Measurements from ENCODE around the gene DLX3. TPM values are rescaled to one million over a fixed set of nuclear protein-coding genes. Genes with fewer than 3 reads are reported as not detected.

The DLX3 gene
- polyA plus RNA-seq, 2 of the 4 experiments (the other 2 are of a cell fraction) = 0.17 TPM; not detected in 1

GRCh38 chr17:49992191-49992932, 2.7 kb downstream of the DLX3 start:
- peaks cover 28% of the 10 kb centered on the region for H3K4me1 ChIP-seq
- H3K4me2 ChIP-seq = no peak overlapping the region
- ATAC-seq (no peak), DNase-seq (ENCODE audit: low read depth in 1 of 2, low spot score in 1 of 2) (no peak), FAIRE-seq (no peak)
- POLR2A ChIA-PET = interaction anchor here (0.6 kb wide), 1 partner anchor 15 kb away, joined by 3 read pairs; no protein-coding TSS in a partner anchor
- TF ChIP-seq REST (IDR thresholded peaks at IDR 0.05) (no peak), HEYL (CRISPR knock-in tag; IDR thresholded peaks at IDR 0.05) (no peak), MAZ (IDR thresholded peaks at IDR 0.05; ENCODE audit: borderline replicate concordance, low read depth, low read length) (no peak), ZSCAN20 (CRISPR knock-in tag; IDR thresholded peaks at IDR 0.05) (no peak), E2F6 (IDR thresholded peaks at IDR 0.05; ENCODE audit: borderline replicate concordance, low read depth) (no peak), EP300 (IDR thresholded peaks at IDR 0.05) (no peak), MAFK (IDR thresholded peaks at IDR 0.05; ENCODE audit: partially characterized antibody) (no peak), HES2 (IDR thresholded peaks at IDR 0.05) (no peak), TP53 (CRISPR knock-in tag; IDR thresholded peaks at IDR 0.05) (no peak), GATA3 (IDR thresholded peaks at IDR 0.05; ENCODE audit: borderline replicate concordance) (no peak), NFE2L2 (conservative IDR thresholded peaks at IDR 0.05; ENCODE audit: low read length) (no peak), CHD2 (IDR thresholded peaks at IDR 0.05; ENCODE audit: low read length, partially characterized antibody) (no peak), CTCF (IDR thresholded peaks at IDR 0.05) (no peak), CBX8 (IDR thresholded peaks at IDR 0.05) (no peak), FOSB (CRISPR knock-in tag; IDR thresholded peaks at IDR 0.05) (no peak), KDM1A (IDR thresholded peaks at IDR 0.05; ENCODE audit: low read depth) (no peak), CEBPB (IDR thresholded peaks at IDR 0.05) (no peak)
- H3K27ac ChIP-seq = no peak overlapping the region
- 71% methylated on average over 9 of the region's 13 CpGs for WGBS (ENCODE audit: missing lambda C conversion rate)
- H3K9me3 ChIP-seq = no peaks in the 10 kb centered on the region
- H3K4me3 ChIP-seq = no peak overlapping the region
- CTCF ChIA-PET = interaction anchor here (0.6 to 82.2 kb wide), 4 partner anchors 11 to 564 kb away, joined by 3 to 2613 read pairs (median 984); partner anchors contain the start of gene TAC4

GRCh38 chr17:49991409-49991808, 3.6 kb downstream of the DLX3 start:
- Histone ChIP-seq H3K4me1 (peaks cover 24% of the 10 kb centered on the region), H3K4me3 (no peak overlapping the region), H3K9me3 (no peaks in the 10 kb centered on the region), H3K27ac (no peak overlapping the region), H3K4me2 (no peak overlapping the region)
- ATAC-seq = no peak
- ChIA-PET CTCF (interaction anchor here (0.6 to 82.2 kb wide), 4 partner anchors 10 to 563 kb away, joined by 3 to 2613 read pairs (median 984); partner anchors contain the start of gene TAC4), POLR2A (no interaction called here)
- FAIRE-seq = no peak
- 69% methylated on average over 13 of the region's 14 CpGs for WGBS (ENCODE audit: missing lambda C conversion rate)
- no peak for DNase-seq (ENCODE audit: low read depth in 1 of 2, low spot score in 1 of 2)
- no peak for TF ChIP-seq NFE2L2 (conservative IDR thresholded peaks at IDR 0.05; ENCODE audit: low read length)
- TF ChIP-seq HOXA7 (CRISPR knock-in tag; IDR thresholded peaks at IDR 0.05) = no peak
- TF ChIP-seq FOSB (CRISPR knock-in tag; IDR thresholded peaks at IDR 0.05) = no peak
- TF ChIP-seq EHMT2 (IDR thresholded peaks at IDR 0.05; ENCODE audit: low read depth) = no peak
- TF ChIP-seq TFCP2L1 (CRISPR knock-in tag; IDR thresholded peaks at IDR 0.05) = no peak
- TF ChIP-seq FOSL2 (IDR thresholded peaks at IDR 0.05) = no peak
- TF ChIP-seq FOSL2 (CRISPR knock-in tag; IDR thresholded peaks at IDR 0.05) = no peak
- no peak for TF ChIP-seq MYC (IDR thresholded peaks at IDR 0.05; ENCODE audit: borderline replicate concordance, low read length)
- no peak for TF ChIP-seq MAX (IDR thresholded peaks at IDR 0.05)
- no peak for TF ChIP-seq RNF2 (IDR thresholded peaks at IDR 0.05; ENCODE audit: borderline replicate concordance, low read depth)
- no peak for TF ChIP-seq CBX2 (IDR thresholded peaks at IDR 0.05; ENCODE audit: borderline replicate concordance, low read depth)
- TF ChIP-seq HOXB13 (CRISPR knock-in tag; IDR thresholded peaks at IDR 0.05; ENCODE audit: low read depth) = no peak
- TF ChIP-seq CHD4 (IDR thresholded peaks at IDR 0.05; ENCODE audit: borderline replicate concordance) = no peak
- no peak for TF ChIP-seq JUNB (IDR thresholded peaks at IDR 0.05)

Measured in A549 (cell line).